Esophagus squamous epithelium (tissue), 4 donors: ENCODE measurements around the gene ARFGAP1.

Experiments used
- POLR2A ChIP-seq, 4 donors: fragments of 450-650 bp; IDR thresholded peaks; one replicate each; pipeline ENCODE4 v1.6.1; 2017; ENCODE audit warnings: antibody characterized with exemption in 4 of 4, mild to moderate bottlenecking in 4 of 4, moderate library complexity in 3 of 4
- TF ChIP-seq, protein P1 (sequence below), 6 experiments: fragments of 450-650 bp in 4 of 6; fragments of 200-600 bp in 2 of 6; sonication (generic) in 2 of 6; IDR thresholded peaks; one replicate each; pipeline ENCODE4 v1.5.1; 2016 to 2019; ENCODE audit warnings: antibody characterized with exemption in 6 of 6, mild to moderate bottlenecking in 4 of 6, moderate library complexity in 4 of 6

DNA sequence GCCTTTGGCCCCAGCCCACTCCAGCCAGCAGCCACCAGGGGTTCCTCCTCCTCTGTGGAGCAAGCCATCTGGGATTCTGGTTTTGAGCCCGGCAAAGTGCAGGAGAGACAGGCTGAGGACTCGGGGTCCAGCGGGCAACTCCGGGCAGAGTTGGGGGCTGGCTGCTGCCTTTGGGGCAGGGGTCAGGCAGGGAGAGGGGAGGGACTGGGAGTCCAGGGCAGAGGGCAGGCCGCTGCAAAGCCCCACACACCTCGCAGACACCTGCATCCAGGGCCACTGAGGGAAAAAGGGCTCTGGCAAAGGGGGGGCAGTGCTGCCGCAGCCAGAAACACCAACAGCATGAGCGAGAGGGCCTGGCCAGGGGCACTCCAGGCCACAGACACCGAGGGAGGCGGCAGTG lies 28.1 kb upstream of the ARFGAP1 start:
- TF ChIP-seq, protein P1, sequence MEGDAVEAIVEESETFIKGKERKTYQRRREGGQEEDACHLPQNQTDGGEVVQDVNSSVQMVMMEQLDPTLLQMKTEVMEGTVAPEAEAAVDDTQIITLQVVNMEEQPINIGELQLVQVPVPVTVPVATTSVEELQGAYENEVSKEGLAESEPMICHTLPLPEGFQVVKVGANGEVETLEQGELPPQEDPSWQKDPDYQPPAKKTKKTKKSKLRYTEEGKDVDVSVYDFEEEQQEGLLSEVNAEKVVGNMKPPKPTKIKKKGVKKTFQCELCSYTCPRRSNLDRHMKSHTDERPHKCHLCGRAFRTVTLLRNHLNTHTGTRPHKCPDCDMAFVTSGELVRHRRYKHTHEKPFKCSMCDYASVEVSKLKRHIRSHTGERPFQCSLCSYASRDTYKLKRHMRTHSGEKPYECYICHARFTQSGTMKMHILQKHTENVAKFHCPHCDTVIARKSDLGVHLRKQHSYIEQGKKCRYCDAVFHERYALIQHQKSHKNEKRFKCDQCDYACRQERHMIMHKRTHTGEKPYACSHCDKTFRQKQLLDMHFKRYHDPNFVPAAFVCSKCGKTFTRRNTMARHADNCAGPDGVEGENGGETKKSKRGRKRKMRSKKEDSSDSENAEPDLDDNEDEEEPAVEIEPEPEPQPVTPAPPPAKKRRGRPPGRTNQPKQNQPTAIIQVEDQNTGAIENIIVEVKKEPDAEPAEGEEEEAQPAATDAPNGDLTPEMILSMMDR (IDR thresholded peaks at IDR 0.05): no peak
- TF ChIP-seq POLR2A (IDR thresholded peaks at IDR 0.05): no peak
